ENCODE measurements around the gene SLC51B.
"Not testable (repeated sequence)": the region's sequence is repeated elsewhere in the genome, so short reads cannot be mapped to it uniquely, and the experiment has no call there.

SLC51B gene

GRCh38 chr15:65096481-65097385, 51.5 kb downstream of the SLC51B start:
- DNase-seq (no peak), ATAC-seq (ENCODE audit: insufficient read depth, low read depth) (no peak)
- Histone ChIP-seq H4K20me1 (ENCODE audit: insufficient read depth, low read length) (no peaks in the 10 kb centered on the region), H3K79me2 (ENCODE audit: insufficient read depth, low read length) (no peaks in the 10 kb centered on the region), H3K4me2 (ENCODE audit: insufficient read depth, low read length) (no peak overlapping the region), H3K9ac (ENCODE audit: low read depth, low read length) (no peak overlapping the region), H3K9me3 (ENCODE audit: insufficient read depth, low read length, severe bottlenecking) (no peaks in the 10 kb centered on the region), H3K27ac (ENCODE audit: low read length) (no peak overlapping the region), H3K36me3 (ENCODE audit: insufficient read depth, low read length) (peaks cover 25% of the 10 kb centered on the region), H3K4me3 (ENCODE audit: low read depth in 1 of 2, low read length in 2 of 2) (no peak overlapping the region), H3K27me3 (ENCODE audit: insufficient read depth, low read length, poor library complexity) (no peaks in the 10 kb centered on the region), H3K4me1 (ENCODE audit: insufficient read depth, low read length) (no peaks in the 10 kb centered on the region), H2AFZ (ENCODE audit: low read depth, low read length) (no peak overlapping the region)
- TF ChIP-seq CTCF (IDR thresholded peaks at IDR 0.05; ENCODE audit: borderline replicate concordance, extremely low read depth, low read length, poor library complexity, severe bottlenecking) (no peak), EZH2 (IDR thresholded peaks at IDR 0.05; ENCODE audit: borderline replicate concordance, low read depth, low read length, severe bottlenecking) (no peak)

- no peak overlapping the region for H3K9ac ChIP-seq (ENCODE audit: low read depth, low read length)
Measured at GRCh38 chr15:65097651-65098263, 52.6 kb downstream of the SLC51B start.

GRCh38 chr15:65099336-65099735, 54.1 kb downstream of the SLC51B start:
- ATAC-seq (ENCODE audit: insufficient read depth, low read depth) (no peak), DNase-seq (no peak)
- Histone ChIP-seq H3K27ac (ENCODE audit: low read length) (no peak overlapping the region), H2AFZ (ENCODE audit: low read depth, low read length) (no peak overlapping the region), H3K79me2 (ENCODE audit: insufficient read depth, low read length) (no peaks in the 10 kb centered on the region), H3K4me2 (ENCODE audit: insufficient read depth, low read length) (no peak overlapping the region), H3K36me3 (ENCODE audit: insufficient read depth, low read length) (peaks cover 35% of the 10 kb centered on the region), H4K20me1 (ENCODE audit: insufficient read depth, low read length) (no peaks in the 10 kb centered on the region), H3K27me3 (ENCODE audit: insufficient read depth, low read length, poor library complexity) (no peaks in the 10 kb centered on the region), H3K4me1 (ENCODE audit: insufficient read depth, low read length) (no peaks in the 10 kb centered on the region), H3K9me3 (ENCODE audit: insufficient read depth, low read length, severe bottlenecking) (no peaks in the 10 kb centered on the region), H3K4me3 (ENCODE audit: low read depth in 1 of 2, low read length in 2 of 2) (no peak overlapping the region), H3K9ac (ENCODE audit: low read depth, low read length) (no peak overlapping the region)
- no peak for TF ChIP-seq EZH2 (IDR thresholded peaks at IDR 0.05; ENCODE audit: borderline replicate concordance, low read depth, low read length, severe bottlenecking)
- TF ChIP-seq CTCF (IDR thresholded peaks at IDR 0.05; ENCODE audit: borderline replicate concordance, extremely low read depth, low read length, poor library complexity, severe bottlenecking), result no peak

More at GRCh38 chr15:65097651-65098263, 52.6 kb downstream of the SLC51B start:
- no peak overlapping the region for H2AFZ ChIP-seq (ENCODE audit: low read depth, low read length)
- no peaks in the 10 kb centered on the region for H4K20me1 ChIP-seq (ENCODE audit: insufficient read depth, low read length)
- no peaks in the 10 kb centered on the region for H3K27me3 ChIP-seq (ENCODE audit: insufficient read depth, low read length, poor library complexity)
- H3K9me3 ChIP-seq (ENCODE audit: insufficient read depth, low read length, severe bottlenecking), result no peaks in the 10 kb centered on the region
- H3K4me3 ChIP-seq (ENCODE audit: low read depth in 1 of 2, low read length in 2 of 2), result no peak overlapping the region
- TF ChIP-seq CTCF (IDR thresholded peaks at IDR 0.05; ENCODE audit: borderline replicate concordance, extremely low read depth, low read length, poor library complexity, severe bottlenecking) (no peak), EZH2 (IDR thresholded peaks at IDR 0.05; ENCODE audit: borderline replicate concordance, low read depth, low read length, severe bottlenecking) (no peak)
- H3K79me2 ChIP-seq (ENCODE audit: insufficient read depth, low read length), result no peaks in the 10 kb centered on the region
- ATAC-seq (ENCODE audit: insufficient read depth, low read depth), result no peak
- H3K36me3 ChIP-seq (ENCODE audit: insufficient read depth, low read length), result peaks cover 30% of the 10 kb centered on the region
- no peak overlapping the region for H3K4me2 ChIP-seq (ENCODE audit: insufficient read depth, low read length)
- DNase-seq, result no peak
- no peak overlapping the region for H3K27ac ChIP-seq (ENCODE audit: low read length)
- H3K4me1 ChIP-seq (ENCODE audit: insufficient read depth, low read length), result no peaks in the 10 kb centered on the region

- ATAC-seq (ENCODE audit: insufficient read depth, low read depth); H4K20me1 ChIP-seq (ENCODE audit: insufficient read depth, low read length); DNase-seq; H3K4me3 ChIP-seq (ENCODE audit: low read depth in 1 of 2, low read length in 2 of 2); H3K79me2 ChIP-seq (ENCODE audit: insufficient read depth, low read length); H3K27ac ChIP-seq (ENCODE audit: low read length); H2AFZ ChIP-seq (ENCODE audit: low read depth, low read length); H3K4me2 ChIP-seq (ENCODE audit: insufficient read depth, low read length); H3K9ac ChIP-seq (ENCODE audit: low read depth, low read length); H3K4me1 ChIP-seq (ENCODE audit: insufficient read depth, low read length); H3K27me3 ChIP-seq (ENCODE audit: insufficient read depth, low read length, poor library complexity); H3K9me3 ChIP-seq (ENCODE audit: insufficient read depth, low read length, severe bottlenecking): not testable (repeated sequence)
- H3K36me3 ChIP-seq (ENCODE audit: insufficient read depth, low read length), result peaks cover 35% of the 10 kb centered on the region
Measured at GRCh38 chr15:65099801-65100200, 54.6 kb downstream of the SLC51B start.
